Uterus (tissue), 4 donors: ENCODE data around the gene DDX23. TPM values are rescaled to one million over a fixed set of nuclear protein-coding genes. Genes with fewer than 3 reads are reported as not detected.

Experiments used
- DNase-seq, 2 donors: peaks; one replicate each; pipeline ENCODE4 v3.0.0-alpha.2; 2019 to 2020
- H3K27ac ChIP-seq, 2 donors: fragments of 200-600 bp; sonication (generic); 1 replicate in 1 of 2; 2 replicates in 1 of 2; pipeline ENCODE4 v1.5.1; 2016 to 2018
- H3K27me3 ChIP-seq, 2 donors: fragments of 200-600 bp; sonication (generic); one replicate each; pipeline ENCODE4 v1.5.1; 2018 to 2019; ENCODE audit warnings: control low read depth in 1 of 2
- H3K36me3 ChIP-seq, 2 donors: fragments of 200-600 bp; sonication (generic); one replicate each; pipeline ENCODE4 v1.5.1; 2019; ENCODE audit warnings: control low read depth in 1 of 2
- H3K4me1 ChIP-seq, 2 donors: fragments of 200-600 bp; sonication (generic); one replicate each; pipeline ENCODE4 v1.5.1; 2018 to 2019; ENCODE audit warnings: control low read depth in 1 of 2
- H3K4me3 ChIP-seq, 2 donors: fragments of 200-600 bp; sonication (generic); 1 replicate in 1 of 2; 2 replicates in 1 of 2; pipeline ENCODE4 v1.5.1; 2018 to 2019; ENCODE audit warnings: mild to moderate bottlenecking in 1 of 2
- H3K9me3 ChIP-seq, 2 donors: fragments of 200-600 bp; sonication (generic); one replicate each; pipeline ENCODE4 v1.5.1; 2019; ENCODE audit warnings: control low read depth in 1 of 2
- POLR2A ChIP-seq, 2 donors: fragments of 450-650 bp; IDR thresholded peaks; one replicate each; pipeline ENCODE4 v1.6.1; 2016; ENCODE audit warnings: antibody characterized with exemption in 2 of 2, mild to moderate bottlenecking in 1 of 2, moderate library complexity in 1 of 2
- intact Hi-C: fragments of 100-400 bp; cut with DNase I; formaldehyde crosslinking; loops from one replicate; pipeline ENCODE4 v1.15.1; 2023; ENCODE audit warnings: low total_unique reads
- small RNA-seq: library from RNA; depleted of rRNA; stranded (forward); fragments of <200 nt; gene quantifications from one replicate; pipeline ENCODE3, GENCODE V24; 2016
- total RNA-seq, 4 donors: library from RNA; depleted of rRNA in 3 of 4; stranded (reverse); fragments of >200 nt in 3 of 4; gene quantifications; one replicate each; pipeline versions ENCODE4 v1.1.0 to v1.2.4, GENCODE V29; 2014 to 2023
- TF ChIP-seq, protein P1 (sequence below), 4 experiments: fragments of 200-600 bp in 2 of 4; fragments of 450-650 bp in 2 of 4; sonication (generic) in 2 of 4; IDR thresholded peaks; one replicate each; pipeline ENCODE4 v1.5.1; 2016 to 2019; ENCODE audit warnings: antibody characterized with exemption in 4 of 4, mild to moderate bottlenecking in 2 of 4, moderate library complexity in 1 of 4
- donor health status: DM: yes; HTN: yes; CAD: no.

DDX23 gene
- total RNA-seq, 4 donors from 2014 or later = 43.8 to 238 (median 81.8) TPM

DNA sequence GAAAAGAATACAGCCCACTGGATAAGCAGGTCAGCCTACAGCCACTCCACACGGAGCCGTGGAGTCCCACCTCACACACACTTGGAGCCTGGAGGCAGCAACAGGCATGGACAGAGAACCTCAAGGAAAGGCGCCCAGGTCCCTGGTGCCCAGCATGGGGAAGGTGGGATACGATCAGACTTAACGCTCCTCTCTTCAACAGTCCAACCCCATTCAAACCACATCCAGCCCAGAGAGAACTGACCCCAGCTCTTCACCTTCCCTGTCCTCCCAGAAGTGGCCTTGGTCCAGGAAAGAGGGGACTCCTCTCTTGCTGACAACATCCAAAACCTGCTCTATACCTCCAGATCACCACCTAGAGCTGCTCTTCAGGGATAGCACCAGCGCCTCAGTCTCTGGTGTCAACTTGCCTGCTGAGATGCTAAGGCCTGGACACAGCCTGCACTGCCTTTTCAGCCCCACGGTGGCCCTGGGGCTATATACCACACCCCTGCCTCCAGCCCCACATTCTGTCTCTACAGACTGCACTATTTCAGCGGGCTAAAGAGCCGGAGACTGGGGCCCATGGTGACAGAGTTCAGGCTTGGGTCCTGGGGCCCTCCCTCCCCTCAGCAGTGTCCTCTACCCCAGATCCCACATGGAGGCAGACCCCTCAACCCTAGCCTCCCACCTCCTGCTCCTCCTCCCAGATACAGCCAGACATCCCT, 70.1 kb downstream of the DDX23 start:
- TF ChIP-seq, protein P1, sequence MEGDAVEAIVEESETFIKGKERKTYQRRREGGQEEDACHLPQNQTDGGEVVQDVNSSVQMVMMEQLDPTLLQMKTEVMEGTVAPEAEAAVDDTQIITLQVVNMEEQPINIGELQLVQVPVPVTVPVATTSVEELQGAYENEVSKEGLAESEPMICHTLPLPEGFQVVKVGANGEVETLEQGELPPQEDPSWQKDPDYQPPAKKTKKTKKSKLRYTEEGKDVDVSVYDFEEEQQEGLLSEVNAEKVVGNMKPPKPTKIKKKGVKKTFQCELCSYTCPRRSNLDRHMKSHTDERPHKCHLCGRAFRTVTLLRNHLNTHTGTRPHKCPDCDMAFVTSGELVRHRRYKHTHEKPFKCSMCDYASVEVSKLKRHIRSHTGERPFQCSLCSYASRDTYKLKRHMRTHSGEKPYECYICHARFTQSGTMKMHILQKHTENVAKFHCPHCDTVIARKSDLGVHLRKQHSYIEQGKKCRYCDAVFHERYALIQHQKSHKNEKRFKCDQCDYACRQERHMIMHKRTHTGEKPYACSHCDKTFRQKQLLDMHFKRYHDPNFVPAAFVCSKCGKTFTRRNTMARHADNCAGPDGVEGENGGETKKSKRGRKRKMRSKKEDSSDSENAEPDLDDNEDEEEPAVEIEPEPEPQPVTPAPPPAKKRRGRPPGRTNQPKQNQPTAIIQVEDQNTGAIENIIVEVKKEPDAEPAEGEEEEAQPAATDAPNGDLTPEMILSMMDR (IDR thresholded peaks at IDR 0.05) = no peak
- H3K27me3 ChIP-seq = no peaks in the 10 kb centered on the region
- no peaks in the 10 kb centered on the region for H3K36me3 ChIP-seq
- no peaks in the 10 kb centered on the region for H3K9me3 ChIP-seq
- no peak for DNase-seq
- H3K4me3 ChIP-seq = no peak overlapping the region
- H3K27ac ChIP-seq = peak overlapping the region in 1 of 2 donors; percentile 52
- H3K4me1 ChIP-seq = peaks cover 0 to 5% of the 10 kb centered on the region in 2 donors
- intact Hi-C loops = no loop called here

DNA sequence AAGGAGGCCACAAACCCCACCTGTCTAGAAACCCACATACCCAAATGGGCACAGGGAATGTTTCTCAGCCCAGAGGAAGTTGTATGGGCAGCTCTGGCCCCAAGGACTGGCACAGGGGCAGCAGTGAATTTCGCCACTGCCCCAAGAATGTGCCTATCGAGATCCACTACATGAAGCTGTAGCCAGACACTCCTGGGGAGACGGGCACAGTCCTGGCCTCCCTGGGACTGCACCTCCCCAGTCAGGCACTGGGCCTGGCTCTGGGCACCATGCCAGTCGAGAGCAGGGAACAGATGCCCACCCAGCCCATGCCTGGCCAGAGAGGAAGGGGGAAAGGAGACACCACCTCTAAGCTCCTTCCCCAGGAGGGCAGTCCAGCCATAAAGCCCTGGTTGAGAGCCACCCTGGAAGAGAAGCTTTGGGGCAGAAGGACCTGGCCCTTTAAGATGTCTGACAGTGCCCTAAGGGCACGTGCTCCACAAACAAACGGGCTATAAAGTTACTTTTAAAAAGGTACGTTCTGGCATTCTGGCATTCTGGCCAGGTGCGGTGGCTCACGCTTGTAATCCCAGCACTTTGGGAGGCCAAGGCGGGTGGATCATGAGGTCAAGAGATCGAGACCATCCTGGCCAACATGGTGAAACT, 71.5 kb downstream of the DDX23 start:
- intact Hi-C loops = no loop called here
- no peaks in the 10 kb centered on the region for H3K9me3 ChIP-seq
- H3K27ac ChIP-seq = peak overlapping the region; percentile 75 to 81
- H3K4me1 ChIP-seq = peaks cover 0 to 5% of the 10 kb centered on the region in 2 donors
- no peaks in the 10 kb centered on the region for H3K36me3 ChIP-seq
- no peak overlapping the region for H3K4me3 ChIP-seq
- no peak for TF ChIP-seq POLR2A (IDR thresholded peaks at IDR 0.05)
- no peak for DNase-seq
- no peaks in the 10 kb centered on the region for H3K27me3 ChIP-seq

DNA sequence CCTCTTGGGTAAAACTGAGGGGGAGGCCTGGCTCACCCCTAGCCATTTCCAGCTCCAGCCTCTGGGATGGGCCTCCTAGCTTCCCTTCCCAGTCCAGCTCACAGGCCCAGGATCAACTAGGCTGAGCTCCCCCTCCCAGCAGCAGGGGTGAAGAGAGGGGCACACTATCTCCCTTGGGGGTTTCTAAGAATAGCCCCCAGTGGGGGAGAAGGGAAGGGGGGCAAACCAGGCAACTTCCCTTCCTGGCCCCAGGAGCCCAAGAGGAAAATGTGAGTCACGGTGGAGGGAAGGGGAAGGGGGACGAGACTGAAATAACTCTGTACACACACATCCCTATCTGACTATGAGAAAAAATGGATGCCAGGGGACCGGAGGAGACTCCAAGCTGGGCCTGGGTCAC, 72.1 kb downstream of the DDX23 start:
- no peak for TF ChIP-seq POLR2A (IDR thresholded peaks at IDR 0.05)
- TF ChIP-seq, protein P1 (IDR thresholded peaks at IDR 0.05) = no peak
- peak; percentile 69 to 71 for DNase-seq
- Histone ChIP-seq H3K9me3 (no peaks in the 10 kb centered on the region), H3K27ac (peak overlapping the region; percentile 75 to 81), H3K36me3 (no peaks in the 10 kb centered on the region), H3K4me3 (no peak overlapping the region), H3K4me1 (peaks cover 0 to 5% of the 10 kb centered on the region in 2 donors), H3K27me3 (no peaks in the 10 kb centered on the region)
- intact Hi-C loops = no loop called here

Small RNA genes within 50 kb of the gene (small RNA-seq; reads per million reads assigned to genes)
- gene RF00019 (not detected), gene RNU6-600P (not detected)

Other genes starting within 250 kb of the DDX23 start
- gene KANSL2, start 169.9 kb downstream of the DDX23 start, total RNA-seq = 100 to 1,000 TPM in 1 of 4 donors, 10 to 100 TPM in 3; 34.1 to 431 (median 59.3) TPM
- gene CCNT1, start 135.5 kb downstream of the DDX23 start, total RNA-seq = 10 to 100 TPM; 17.4 to 46.8 (median 33.9) TPM
- gene ADCY6, start 63.1 kb downstream of the DDX23 start, total RNA-seq = 10 to 100 TPM; 10.6 to 75.8 (median 55.0) TPM
- gene CACNB3, start 33.7 kb downstream of the DDX23 start, total RNA-seq = 10 to 100 TPM in 2 of 4 donors, 1 to 10 TPM in 2; 5.9 to 62.2 (median 22.7) TPM
- 10 to 100 TPM in 1 of 4 donors, under 1 TPM in 1, not detected in 2; 0.88 to 22.1 TPM for gene RND1, start 13.7 kb upstream of the DDX23 start, total RNA-seq
- gene FKBP11, start 73.3 kb upstream of the DDX23 start, total RNA-seq = 10 to 100 TPM in 1 of 4 donors, 1 to 10 TPM in 3; 1.2 to 22.0 (median 5.5) TPM
- gene ARF3, start 105.3 kb upstream of the DDX23 start, total RNA-seq = 100 to 1,000 TPM in 1 of 4 donors, 10 to 100 TPM in 2, 1 to 10 TPM in 1; 6.9 to 117 (median 29.7) TPM
- gene WNT10B, start 119.6 kb upstream of the DDX23 start, total RNA-seq = under 1 TPM in 1 of 4 donors, not detected in 3; 0.35 TPM
- gene WNT1, start 126.2 kb upstream of the DDX23 start, total RNA-seq = not detected
- under 1 TPM in 1 of 4 donors, not detected in 3; 0.18 TPM for gene DDN, start 147.2 kb upstream of the DDX23 start, total RNA-seq
- 10 to 100 TPM; 34.7 to 46.6 (median 39.6) TPM for gene PRKAG1, start 166.6 kb upstream of the DDX23 start, total RNA-seq
- 100 to 1,000 TPM in 1 of 4 donors, 10 to 100 TPM in 3; 22.3 to 138 (median 38.2) TPM for gene KMT2D, start 208.6 kb upstream of the DDX23 start, total RNA-seq
- gene RHEBL1, start 217.8 kb upstream of the DDX23 start, total RNA-seq = under 1 TPM in 1 of 4 donors, not detected in 3; 0.37 TPM
- gene DHH, start 242.6 kb upstream of the DDX23 start, total RNA-seq = 1 to 10 TPM in 2 of 4 donors, under 1 TPM in 1, not detected in 1; 0.26 to 1.7 (median 1.5) TPM